ENCODE measurements around the gene RAB36. TPM values are rescaled to one million over a fixed set of nuclear protein-coding genes. Genes with fewer than 3 reads are reported as not detected.

Gene RAB36
- total and polyA plus RNA-seq, 9 of the 15 experiments (the other 6 are each of a cell fraction or from before 2014, with no cell fraction given): 0.04 to 0.50 (median 0.08) TPM; not detected in 3

- TF ChIP-seq ZNF449 (CRISPR knock-in tag; IDR thresholded peaks at IDR 0.05): no peak
Measured at GRCh38 chr22:23102002-23102655, 43.1 kb upstream of the RAB36 start (continued).

- Histone ChIP-seq H3K4me1 (replicated peaks in 1 of 2; ENCODE audit: control insufficient read depth in 2 of 2, insufficient read depth in 2 of 2, low read length in 2 of 2) (peaks cover 0 to 48% of the 10 kb centered on the region in 2 experiments; a peak in 3 of 5 replicates), H3K4me3 (no peak overlapping the region), H4K20me1 (replicated peaks; ENCODE audit: control insufficient read depth, insufficient read depth, low read length) (peaks cover 99% of the 10 kb centered on the region), H3K27ac (ENCODE audit: extremely low read depth, low read depth, low read length) (no peak overlapping the region), H3K79me2 (ENCODE audit: control insufficient read depth, insufficient read depth, low read length) (no peaks in the 10 kb centered on the region), H3K9me3 (replicated peaks; ENCODE audit: control insufficient read depth, insufficient read depth, low read depth, low read length) (no peaks in the 10 kb centered on the region), H2AFZ (ENCODE audit: low read depth, low read length) (no peak overlapping the region), H3K9me1 (ENCODE audit: control insufficient read depth, insufficient read depth, low read length) (peaks cover 10% of the 10 kb centered on the region), H3K36me3 (ENCODE audit: control insufficient read depth, insufficient read depth, low read length) (no peaks in the 10 kb centered on the region), H3K27me3 (ENCODE audit: control insufficient read depth in 2 of 2, insufficient read depth in 2 of 2, low read length in 2 of 2) (peaks cover 90 to 100% of the 10 kb centered on the region in 2 experiments), H3K9ac (ENCODE audit: insufficient read depth in 1 of 2, low read depth in 2 of 2, low read length in 2 of 2) (peak overlapping the region in 1 of 2 experiments; percentile 34; a peak in 2 of 4 replicates), H3K4me2 (ENCODE audit: insufficient read depth, low read length) (no peak overlapping the region)
- CTCF ChIA-PET (ENCODE audit: low intra/inter-chr PET ratio): no interaction called here
- WGBS (ENCODE audit: insufficient coverage, low coverage, missing lambda C conversion rate): 2% methylated on average over 3 of the region's 3 CpGs
- POLR2A ChIA-PET: interaction anchor here (0.6 to 19.9 kb wide), 7 partner anchors 8 to 554 kb away, joined by 3 to 414 read pairs (median 4); no protein-coding TSS in a partner anchor
- intact Hi-C loops (cut with micrococcal nuclease): no loop called here
- ATAC-seq (no peak), DNase-seq (ENCODE audit: extremely low read depth in 1 of 4, low spot score in 3 of 4) (no peak), FAIRE-seq (no peak)
- no TSS peak for BruUV-seq (replicated peaks)
- in situ Hi-C loops (cut with MboI): no loop called here
- TF ChIP-seq MYC (IDR thresholded peaks at IDR 0.05; ENCODE audit: low read depth, low read length) (0 out of 2 replicates have a peak, but pooled peaks have one; percentile 17), MYC (CRISPR knock-in tag; IDR thresholded peaks at IDR 0.05; ENCODE audit: borderline replicate concordance, low read depth) (no peak), MXD1 (CRISPR knock-in tag; IDR thresholded peaks at IDR 0.05; ENCODE audit: borderline replicate concordance, poor library complexity, severe bottlenecking) (peak; percentile 5), GTF2F1 (IDR thresholded peaks at IDR 0.05; ENCODE audit: low read depth, low read length) (peak; percentile 65; the same call in 1 of the 2 replicates), PHB2 (IDR thresholded peaks at IDR 0.05; ENCODE audit: low read depth) (no peak), PCBP1 (IDR thresholded peaks at IDR 0.05; ENCODE audit: low read depth, low read length, poor library complexity, severe bottlenecking) (no peak), BCOR (IDR thresholded peaks at IDR 0.05) (no peak), RCOR1 (IDR thresholded peaks at IDR 0.05; ENCODE audit: borderline replicate concordance in 1 of 2, low read depth in 2 of 2, low read length in 2 of 2) (no peak), ZNF24 (IDR thresholded peaks at IDR 0.05) (no peak), SP2 (IDR thresholded peaks at IDR 0.05; ENCODE audit: extremely low read depth, low read depth, low read length, poor library complexity, severe bottlenecking) (no peak), PHF8 (IDR thresholded peaks at IDR 0.05; ENCODE audit: borderline replicate concordance, low read length) (no peak), GMEB1 (CRISPR knock-in tag; IDR thresholded peaks at IDR 0.05) (no peak), TAF9B (IDR thresholded peaks at IDR 0.05; ENCODE audit: partially characterized antibody) (no peak), ZNF274 (IDR thresholded peaks at IDR 0.05; ENCODE audit: borderline replicate concordance, low read depth, low read length) (no peak)
Measured at GRCh38 chr22:23102776-23103175, 42.5 kb upstream of the RAB36 start.

Measured in K562 (cell line).